NCI-H1417 (cell line): ENCODE measurements around the gene TPD52L3.

Experiments used
- DNase-seq, 3 experiments: peaks; one replicate each; lab custom pipeline; 2025; lab: John Stamatoyannopoulos, UW

The TPD52L3 gene

GRCh38 chr9:6328103-6328502 lies at the start of gene TPD52L3:
Gene TPD52L3, plus strand, starts transcription at chr9:6328375. Its CDS starts 221 bp downstream, at chr9:6328596.
- no peak for DNase-seq

- DNase-seq: no peak
These were observed 26.3 kb upstream of the TPD52L3 start for GRCh38 chr9:6301858-6302257.

- DNase-seq: no peak
These were observed 25.8 kb upstream of the TPD52L3 start for GRCh38 chr9:6302417-6302816.

GRCh38 chr9:6304232-6304631 lies 23.9 kb upstream of the TPD52L3 start:
- no peak for DNase-seq

GRCh38 chr9:6305954-6306563 lies 22.1 kb upstream of the TPD52L3 start:
- DNase-seq: peak in 2 of 3 experiments; percentile 32 to 63

GRCh38 chr9:6307551-6308096 lies 20.6 kb upstream of the TPD52L3 start:
- DNase-seq: no peak

- no peak for DNase-seq
These were observed 2.9 kb downstream of the TPD52L3 start for GRCh38 chr9:6330958-6331634.

GRCh38 chr9:6334305-6334704 lies 6.1 kb downstream of the TPD52L3 start:
- no peak for DNase-seq

GRCh38 chr9:6348766-6349165 lies 20.6 kb downstream of the TPD52L3 start:
- no peak for DNase-seq

- no peak for DNase-seq
These were observed 23.6 kb downstream of the TPD52L3 start for GRCh38 chr9:6351737-6352136.

- DNase-seq: peak; percentile 17 to 67 (median 43)
These were observed 26.0 kb downstream of the TPD52L3 start for GRCh38 chr9:6354072-6354686.

- no peak for DNase-seq
These were observed 27.6 kb downstream of the TPD52L3 start for GRCh38 chr9:6355728-6356127.

- DNase-seq: no peak
These were observed 28.3 kb downstream of the TPD52L3 start for GRCh38 chr9:6356441-6356840.

- no peak for DNase-seq
These were observed 28.7 kb downstream of the TPD52L3 start for GRCh38 chr9:6356904-6357303.

- no peak for DNase-seq
These were observed 39.1 kb downstream of the TPD52L3 start for GRCh38 chr9:6367128-6367890.

- no peak for DNase-seq
These were observed 40.7 kb downstream of the TPD52L3 start for GRCh38 chr9:6368831-6369230.
